SHP77 (cell line): ENCODE data around the gene TMEM269.
"Not testable (repeated sequence)": the region's sequence is repeated elsewhere in the genome, so short reads cannot be mapped to it uniquely, and the experiment has no call there.

Experiments used
- DNase-seq, 2 experiments: peaks; one replicate each; lab custom pipeline; 2025; lab: John Stamatoyannopoulos, UW

Gene TMEM269

DNA sequence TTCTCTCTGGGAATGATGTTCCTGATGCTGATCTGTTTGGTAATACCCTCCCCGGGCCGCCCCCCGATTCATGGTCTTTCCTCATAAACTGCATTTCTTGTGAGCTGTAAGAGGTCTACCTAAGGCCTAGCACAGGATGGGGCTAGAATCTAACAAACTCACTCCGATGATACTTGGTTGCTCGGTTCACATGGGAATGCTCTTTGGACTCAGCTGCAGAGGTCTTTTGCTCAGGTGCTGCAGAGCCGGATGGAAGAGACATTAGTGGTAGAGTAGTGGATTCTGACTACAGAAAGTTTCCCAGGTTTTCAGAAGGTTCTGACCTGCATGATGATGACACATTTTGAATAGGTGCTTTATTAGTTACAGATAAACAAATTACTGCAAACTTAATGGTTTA is 8.3 kb upstream of the TMEM269 start:
- no peak for DNase-seq

DNA sequence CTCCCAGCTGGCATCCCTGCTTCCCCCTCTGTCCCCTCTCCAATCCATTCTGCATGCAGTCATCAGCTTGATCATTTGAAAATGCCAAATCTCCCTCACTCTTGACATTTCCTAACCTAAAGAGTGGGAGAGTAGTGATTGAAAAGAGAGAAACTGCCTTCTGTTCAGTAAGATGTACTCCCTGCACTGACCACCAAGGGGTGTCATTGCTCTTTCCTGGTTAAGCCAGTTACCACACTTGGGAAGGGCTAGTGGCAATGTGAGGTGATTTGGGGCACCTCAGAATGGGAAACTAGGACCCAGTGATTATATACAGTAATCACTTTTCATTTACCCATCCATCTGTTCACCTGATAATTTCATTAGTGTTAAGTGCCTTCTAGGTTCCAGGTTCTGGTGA is 6.9 kb upstream of the TMEM269 start:
- peak; percentile 23 to 24 for DNase-seq

DNA sequence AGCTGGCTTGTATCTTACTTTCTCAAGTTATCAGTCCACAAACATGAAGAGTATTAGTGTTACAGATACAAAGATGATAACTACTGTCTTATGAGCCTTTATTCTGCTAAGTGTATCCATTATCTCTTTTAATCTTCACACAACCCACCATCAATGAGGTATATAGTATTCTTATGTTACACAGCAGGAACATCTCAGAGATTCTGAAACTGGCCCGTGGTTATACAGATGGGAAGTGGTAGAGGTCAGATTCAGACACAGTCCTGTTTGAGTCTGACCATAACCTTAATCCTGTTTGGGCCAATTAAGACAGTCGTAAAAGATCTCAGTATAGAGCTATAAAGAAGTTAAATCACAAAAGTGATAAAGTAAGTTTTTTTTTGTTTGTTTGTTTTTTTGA is 5.1 kb upstream of the TMEM269 start:
- no peak for DNase-seq

DNA sequence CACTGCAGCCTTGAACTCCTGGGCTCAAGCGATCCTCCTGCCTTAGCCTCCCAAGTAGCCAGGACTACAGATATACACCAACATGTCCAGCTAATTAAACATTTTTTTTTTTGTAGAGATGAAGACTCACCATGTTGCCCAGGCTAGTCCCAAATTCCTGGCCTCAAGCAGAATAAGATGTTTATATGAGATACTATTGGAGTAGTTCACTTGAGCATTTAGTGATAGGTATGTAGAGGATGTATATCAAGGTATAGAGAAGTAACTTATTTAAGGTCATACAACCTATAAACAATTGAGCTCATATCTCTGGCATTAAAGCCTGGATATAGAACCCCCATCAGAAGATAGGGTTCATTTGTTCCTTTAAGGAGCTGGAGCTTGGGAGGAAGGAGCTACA is 4.6 kb upstream of the TMEM269 start:
- DNase-seq = no peak

DNA sequence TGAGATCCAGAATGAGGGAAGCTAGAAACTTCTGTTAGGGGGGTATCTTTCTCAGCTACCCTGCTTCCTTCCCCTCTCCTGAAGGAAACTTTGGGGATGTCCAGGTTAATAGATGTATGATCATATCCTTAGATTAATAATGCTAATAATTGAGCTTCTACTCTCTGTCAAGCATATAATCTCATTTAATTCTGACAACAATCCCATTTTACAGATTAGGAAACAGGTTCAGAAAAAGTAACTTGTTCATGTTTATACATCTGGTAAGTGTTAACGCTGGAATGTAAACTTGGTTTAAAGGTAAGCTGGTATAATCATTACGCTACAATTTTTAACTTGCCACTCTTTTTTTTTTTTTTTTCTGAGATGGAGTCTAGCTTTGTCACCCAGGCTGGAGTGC is 1.7 kb upstream of the TMEM269 start:
- no peak for DNase-seq

DNA sequence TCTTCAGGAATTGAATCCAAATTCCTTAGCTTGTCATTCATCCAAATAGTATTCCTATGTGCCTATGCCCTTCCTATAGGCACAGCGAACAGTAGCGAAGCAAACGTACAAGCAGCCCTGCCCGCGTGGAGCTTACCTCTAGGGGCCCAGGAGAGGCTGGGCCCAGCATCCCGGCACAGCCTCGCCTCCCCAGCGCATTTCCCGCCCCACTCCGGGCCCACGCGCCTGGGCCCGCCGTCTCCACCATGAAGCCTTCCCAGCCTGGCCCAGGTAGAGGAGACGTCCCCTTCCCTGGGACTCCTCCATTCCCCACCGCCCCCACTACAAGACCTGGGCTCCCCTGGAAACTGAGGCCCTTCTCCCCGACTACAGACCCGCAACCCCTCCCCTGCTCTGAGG is 245 bp upstream of the TMEM269 start:
- DNase-seq = no peak

DNA sequence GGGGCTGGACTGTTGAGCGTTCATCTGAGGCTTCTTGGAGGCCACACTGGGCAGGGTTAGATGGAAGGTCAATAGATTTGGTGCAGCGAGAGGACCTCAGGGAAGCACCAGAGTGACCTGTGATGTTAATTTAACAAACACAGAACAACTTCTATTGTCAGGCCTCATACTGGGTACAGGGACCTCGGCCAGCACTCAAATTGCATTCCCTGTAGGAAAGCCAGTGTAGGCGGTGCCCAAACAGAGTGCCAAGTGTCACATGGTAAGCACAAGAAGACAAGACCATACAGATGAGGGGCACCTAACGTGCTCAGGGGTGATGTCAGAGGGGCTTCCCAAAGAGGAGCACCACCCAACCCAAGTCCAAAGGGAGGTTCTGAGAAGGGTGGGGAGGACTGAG is 1.3 kb downstream of the TMEM269 start:
- DNase-seq = no peak

DNA sequence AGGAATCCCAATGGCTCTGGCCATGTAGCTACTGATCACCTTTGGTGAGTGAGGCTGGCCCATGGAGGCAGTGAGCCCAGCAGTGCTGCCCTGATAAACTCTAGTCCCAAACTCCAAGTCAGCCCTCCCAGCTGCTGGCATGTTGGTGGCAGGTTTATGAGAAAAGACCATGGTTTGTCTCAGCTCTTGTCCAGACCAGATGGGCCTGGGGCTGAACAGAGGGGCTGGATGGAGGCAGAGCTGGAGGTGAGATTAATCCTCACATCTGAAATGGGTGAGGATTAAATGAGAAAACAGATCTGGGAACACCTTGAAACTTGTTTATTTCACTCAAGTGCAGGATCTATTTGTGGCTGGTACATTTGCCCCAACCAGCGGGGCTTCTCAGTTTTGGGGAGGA is 3.2 kb downstream of the TMEM269 start:
- DNase-seq = no peak

DNA sequence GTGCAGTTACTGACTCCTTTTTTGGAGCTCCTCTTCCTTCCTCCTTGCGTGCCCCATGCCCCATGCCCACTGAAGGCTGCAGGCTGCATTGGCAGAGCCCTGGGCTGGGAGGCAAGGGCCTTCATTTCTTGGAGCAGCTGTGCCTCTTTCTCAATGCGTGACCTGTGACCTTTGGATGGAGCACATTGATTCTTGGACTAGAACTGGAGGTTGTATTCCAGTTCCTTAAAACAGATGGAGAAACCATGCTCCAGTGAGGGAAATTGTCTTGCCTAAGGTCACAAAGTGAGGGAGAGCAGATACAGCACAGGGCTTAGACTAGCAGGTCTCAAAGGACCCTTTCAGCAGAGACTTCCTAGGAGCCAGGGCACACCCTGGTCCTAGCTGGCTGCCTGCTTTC is 9.0 kb downstream of the TMEM269 start:
- no peak for DNase-seq

DNA sequence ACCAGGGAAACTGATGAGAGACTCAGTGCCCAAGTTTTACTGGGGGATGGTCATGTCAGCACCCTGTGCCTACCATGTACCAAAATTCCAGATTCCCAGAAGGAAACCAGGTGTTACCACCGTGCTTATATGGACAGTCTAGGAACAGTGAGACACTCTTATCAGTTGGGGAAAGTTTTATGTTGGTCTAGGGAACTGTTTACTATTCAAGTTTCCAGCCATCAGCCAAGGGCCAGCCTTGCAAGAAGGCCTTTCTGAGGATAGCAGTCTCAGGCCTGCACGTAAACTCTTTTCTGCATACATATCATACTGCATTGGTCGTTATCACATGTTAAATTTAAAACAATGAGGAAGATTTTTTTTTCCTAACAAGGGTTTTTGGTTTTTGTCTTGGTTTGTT is 12.6 kb downstream of the TMEM269 start:
- DNase-seq = no peak

DNA sequence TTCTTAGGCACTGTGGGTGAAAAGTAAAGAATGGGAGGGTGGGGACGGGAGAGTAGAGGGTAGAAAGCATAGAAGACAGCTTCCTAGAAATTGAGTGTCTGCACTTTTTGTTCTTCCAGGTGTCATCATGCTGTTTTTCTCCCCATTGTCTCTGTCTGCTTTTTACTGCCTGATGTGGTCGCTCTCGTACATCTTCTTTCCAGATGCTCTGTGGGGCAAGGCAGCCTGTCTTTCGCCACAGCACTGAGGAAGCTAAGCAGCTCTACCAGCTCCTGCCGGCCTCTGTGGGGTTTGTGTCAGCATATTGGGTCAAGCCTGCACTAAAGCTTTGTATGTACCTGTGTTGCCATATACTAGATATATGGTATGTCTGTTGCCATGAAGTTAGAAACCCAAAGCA is 13.2 kb downstream of the TMEM269 start:
- no peak for DNase-seq

DNA sequence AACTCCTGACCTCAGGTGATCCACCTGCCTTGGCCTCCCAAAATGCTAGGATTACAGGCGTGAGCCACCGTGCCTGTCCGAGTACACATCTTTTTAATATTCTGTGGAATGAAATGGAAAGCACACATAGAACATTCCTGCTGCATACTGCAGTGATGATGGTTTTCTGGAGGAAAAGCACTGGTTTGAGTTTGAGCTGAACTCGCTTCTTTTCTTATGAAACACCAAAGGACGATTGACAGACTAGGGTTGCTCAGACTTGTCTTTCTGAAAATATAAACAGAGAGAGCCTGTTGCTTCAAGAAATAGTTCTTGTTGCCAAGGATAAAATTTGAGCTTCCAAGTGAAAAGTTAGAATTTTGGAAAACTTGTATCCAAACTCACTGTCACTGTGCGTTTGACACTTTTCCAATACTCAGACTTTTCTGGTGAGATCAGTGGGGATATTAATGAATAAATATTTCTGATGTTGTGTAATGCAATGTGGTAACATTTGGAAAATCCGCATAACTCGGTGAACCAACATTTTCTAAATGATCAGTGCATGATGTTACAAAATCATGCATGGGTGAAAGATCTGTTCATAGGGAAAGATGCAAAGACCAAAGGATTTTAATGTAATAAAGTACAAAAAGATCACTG is 17.2 kb downstream of the TMEM269 start:
- DNase-seq = no peak

DNA sequence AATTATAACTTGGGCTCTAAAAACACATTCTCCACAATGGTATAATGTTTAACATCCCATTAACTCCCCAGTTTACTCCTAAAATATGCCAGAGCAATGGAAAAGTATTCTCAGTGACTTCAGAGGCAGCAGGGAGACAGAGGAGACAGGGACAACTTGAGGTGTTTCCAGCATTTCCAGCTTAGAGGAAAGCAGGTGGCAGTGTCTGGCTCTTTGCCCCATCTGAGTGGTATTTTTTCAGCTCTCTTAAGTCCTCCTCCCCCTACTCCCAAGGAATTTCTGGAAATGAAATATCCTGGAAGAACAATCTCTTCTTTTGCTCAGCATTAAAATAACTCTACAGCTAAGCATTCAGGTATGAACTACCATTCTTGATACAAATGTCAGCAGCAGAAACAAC is 21.4 kb downstream of the TMEM269 start:
- no peak for DNase-seq

DNA sequence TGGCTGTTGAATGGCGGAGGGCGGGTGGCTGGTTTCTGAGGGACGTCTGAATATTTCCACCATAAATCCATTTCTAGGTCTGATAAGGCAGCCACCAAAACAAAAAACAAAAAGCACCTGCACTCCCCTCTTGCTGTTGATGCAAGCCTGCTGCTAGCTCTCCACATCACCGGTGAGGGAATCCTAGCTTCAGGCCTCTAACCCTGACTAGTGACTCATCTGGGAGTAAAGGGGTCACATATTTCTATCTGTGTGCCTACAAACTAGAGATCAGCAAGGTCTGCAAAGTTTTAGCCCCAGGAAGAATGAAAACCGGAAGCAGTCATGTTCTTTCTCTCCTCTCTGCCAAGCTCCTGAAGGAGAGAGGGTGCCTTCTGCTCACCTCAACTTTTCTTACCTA is 21.8 kb downstream of the TMEM269 start:
- no peak for DNase-seq

DNA sequence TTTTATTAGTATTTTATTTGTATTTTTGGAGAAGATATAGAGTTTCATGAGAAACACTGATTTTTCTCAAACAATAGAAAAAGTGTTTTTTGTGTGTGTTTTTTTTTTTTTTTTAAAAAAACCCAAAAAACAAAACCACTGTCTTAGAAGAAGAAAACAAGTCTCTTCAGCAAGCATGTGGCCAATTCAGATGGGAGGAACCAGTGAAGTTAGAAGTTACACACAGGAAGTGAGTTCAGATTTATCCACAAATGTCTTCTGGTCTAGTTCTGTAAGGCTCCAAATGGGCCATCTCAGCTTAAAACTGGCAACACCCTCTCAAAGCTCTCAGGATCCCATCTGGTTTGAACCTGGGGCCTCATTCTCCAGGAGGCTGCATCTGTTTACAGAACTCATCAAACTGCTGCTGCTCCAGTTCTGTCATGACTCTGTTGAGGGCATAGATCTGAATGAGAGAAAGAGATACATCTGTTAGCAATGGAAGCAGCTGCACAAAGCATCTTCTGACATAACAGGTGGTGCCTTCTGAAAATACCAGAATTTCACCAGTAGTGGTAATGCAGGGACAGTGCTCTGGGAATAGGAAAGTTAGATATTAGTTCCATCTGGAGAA is 22.4 kb downstream of the TMEM269 start:
- no peak for DNase-seq

DNA sequence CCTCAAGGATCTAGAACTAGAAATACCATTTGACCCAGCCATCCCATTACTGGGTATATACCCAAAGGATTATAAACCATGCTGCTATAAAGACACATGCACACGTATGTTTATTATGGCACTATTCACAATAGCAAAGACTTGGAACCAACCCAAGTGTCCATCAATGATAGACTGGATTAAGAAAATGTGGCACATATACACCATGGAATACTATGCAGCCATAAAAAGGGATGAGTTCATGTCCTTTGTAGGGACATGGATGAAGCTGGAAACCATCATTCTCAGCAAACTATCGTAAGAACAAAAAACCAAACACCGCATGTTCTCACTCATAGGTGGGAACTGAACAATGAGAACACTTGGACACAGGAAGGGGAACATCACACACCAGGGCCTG is 30.0 kb downstream of the TMEM269 start:
- DNase-seq = not testable (repeated sequence)

DNA sequence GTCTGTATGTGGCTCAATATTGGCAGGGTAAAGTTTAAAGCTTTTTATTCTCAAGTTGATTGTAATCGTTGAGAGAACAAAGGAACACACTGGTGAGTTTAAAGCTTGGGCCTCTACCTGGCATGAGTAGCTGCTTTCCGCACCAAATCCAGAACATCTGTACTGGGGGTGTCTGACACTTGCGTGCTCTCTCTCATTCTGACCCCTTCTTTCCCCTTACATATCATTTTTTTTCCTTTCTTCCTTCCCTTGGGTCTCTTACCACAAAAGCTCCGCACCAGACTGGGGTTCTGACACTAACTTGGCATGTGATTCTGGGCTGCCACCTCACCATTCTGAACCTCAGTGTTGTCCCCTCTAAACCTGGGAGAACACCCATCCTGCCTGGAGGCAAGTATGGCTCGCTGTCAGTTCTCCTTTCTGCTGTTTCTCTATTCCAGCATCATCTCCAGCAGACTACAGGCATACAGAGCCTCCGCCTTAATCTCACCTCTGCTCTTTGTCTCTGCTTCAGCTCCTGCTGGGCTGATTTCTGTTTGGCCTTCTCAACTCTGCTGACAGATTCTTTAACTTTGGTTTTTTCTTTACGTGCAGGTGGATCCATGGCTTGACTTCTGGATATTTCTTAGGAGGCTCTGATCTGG is 31.3 kb downstream of the TMEM269 start:
- no peak for DNase-seq

DNA sequence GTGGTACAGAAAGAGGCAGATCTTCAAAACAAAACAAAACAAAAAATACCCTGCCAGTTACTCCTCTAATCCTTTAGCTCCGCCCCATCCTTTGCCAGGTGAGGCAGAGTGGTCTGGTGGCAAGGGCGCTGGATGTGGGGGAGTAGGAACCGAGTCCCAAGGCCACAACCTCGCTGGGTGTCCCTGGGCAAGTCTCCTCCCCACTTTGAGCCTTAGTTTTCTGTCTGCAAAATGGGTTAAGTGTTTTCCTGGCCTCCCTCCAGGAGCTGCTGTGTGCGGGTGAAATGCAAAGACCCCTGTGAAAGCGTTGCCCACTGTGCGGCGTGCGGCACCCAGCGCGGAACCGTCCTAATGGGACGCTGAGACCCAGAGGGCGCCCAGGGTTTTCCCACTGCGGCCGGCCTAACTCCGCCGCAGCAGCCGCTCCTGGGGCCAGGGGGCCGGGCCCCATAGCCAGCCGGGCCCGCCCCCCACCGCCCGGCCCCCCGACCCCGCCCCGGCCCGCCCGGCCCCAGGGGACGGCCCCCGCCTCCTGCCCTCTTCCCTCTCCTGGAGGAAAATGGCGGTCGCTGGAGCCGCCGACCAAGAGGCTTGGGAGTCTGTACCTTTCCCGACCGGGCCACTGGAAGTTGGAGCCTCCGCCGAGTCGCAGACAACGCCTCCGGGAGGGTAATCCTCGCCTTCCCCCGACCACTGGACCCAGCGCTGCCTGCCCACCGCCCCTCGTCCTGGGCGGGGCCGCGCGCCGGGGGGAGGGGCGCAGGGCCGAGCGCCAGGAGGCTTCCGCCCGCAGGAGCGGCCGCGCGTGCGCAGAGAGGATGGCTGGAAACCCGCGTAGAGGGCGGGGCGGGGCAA is 32.0 kb downstream of the TMEM269 start, which contains the start of the genes ERMAP and SVBP:
ERMAP (plus strand) TSS at position 538 of the 855 bp plus-strand sequence. CDS start 13,327 bp downstream, outside the sequence.
SVBP (minus strand) TSS at position 813 of the 855 bp plus-strand sequence. CDS start 853 bp downstream, outside the sequence.
- peak; percentile 74 to 83 for DNase-seq

DNA sequence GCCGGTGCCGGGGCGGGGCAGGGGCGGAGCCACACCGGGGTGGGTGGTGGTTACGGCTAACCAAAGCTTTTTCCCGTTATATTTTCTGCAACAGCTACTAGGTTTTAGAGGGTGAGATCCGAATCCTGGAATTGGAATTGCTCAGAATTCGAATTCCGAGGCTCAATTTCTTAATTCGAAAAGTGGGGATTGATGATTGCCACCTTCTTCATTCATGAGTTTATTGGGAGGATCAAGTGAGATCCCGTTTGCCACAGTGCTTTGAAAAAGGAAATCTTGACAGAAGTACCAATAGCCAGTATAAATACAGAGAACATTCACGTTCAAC is 32.6 kb downstream of the TMEM269 start:
- DNase-seq = peak in 1 of 2 experiments; percentile 40

DNA sequence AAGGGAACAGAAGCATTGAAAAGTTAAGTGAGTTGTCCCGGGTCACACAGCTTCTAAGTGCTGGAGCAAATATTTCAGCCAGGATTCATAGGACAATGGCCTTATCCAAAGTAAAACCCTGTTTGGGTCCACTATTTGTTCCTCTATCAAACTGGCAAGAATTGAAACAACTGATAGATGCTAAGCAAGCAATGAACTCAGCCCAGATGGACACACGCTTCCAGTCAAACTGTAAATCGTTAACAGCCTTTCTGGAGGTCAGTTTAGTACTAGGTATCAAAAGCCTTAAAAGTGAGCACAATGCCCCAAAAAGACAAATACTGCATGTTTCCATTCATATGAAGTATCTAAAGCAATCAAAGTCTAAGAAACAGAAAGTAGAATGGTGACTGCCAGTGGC is 33.2 kb downstream of the TMEM269 start:
- DNase-seq = no peak

DNA sequence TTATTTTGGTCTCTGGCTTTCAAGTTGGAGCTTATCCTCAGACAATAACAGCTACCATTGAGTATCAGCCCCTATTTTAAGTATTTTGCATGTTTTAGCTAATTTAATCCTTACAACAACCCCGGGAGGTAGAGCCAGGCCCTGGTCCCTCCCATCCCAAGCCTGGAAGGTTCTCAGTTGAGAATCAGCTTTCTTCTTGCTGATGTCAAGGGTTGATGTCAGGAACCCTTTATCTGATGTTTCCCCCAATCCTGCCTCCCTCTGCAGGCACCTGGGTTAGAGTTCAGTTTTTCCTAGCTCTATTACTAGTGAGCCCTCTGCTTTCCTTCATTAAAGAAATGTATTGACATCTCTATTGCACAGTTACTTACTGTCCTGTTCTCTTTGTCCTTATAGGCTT is 36.0 kb downstream of the TMEM269 start:
- no peak for DNase-seq

DNA sequence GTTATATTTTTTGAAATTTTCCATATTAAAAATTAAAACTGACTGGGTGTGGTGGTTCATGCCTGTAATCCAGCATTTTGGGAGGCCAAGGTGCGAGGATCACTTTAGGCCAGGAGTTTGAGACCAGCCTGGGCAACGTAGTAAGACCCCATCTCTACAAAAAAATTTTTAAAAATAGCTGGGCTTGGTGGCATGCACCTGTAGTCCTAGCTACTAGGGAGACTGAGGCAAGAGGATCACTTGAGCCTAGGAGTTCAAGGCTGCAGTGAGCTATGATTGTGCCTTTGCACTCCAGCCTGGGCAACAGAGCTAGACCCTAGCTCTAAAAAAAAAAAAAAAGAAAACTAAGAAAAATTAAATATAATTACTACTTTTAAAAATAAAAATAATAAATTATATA is 36.9 kb downstream of the TMEM269 start:
- no peak for DNase-seq
